ENCODE data around the gene MTUS2.

- TF ChIP-seq, protein P1, sequence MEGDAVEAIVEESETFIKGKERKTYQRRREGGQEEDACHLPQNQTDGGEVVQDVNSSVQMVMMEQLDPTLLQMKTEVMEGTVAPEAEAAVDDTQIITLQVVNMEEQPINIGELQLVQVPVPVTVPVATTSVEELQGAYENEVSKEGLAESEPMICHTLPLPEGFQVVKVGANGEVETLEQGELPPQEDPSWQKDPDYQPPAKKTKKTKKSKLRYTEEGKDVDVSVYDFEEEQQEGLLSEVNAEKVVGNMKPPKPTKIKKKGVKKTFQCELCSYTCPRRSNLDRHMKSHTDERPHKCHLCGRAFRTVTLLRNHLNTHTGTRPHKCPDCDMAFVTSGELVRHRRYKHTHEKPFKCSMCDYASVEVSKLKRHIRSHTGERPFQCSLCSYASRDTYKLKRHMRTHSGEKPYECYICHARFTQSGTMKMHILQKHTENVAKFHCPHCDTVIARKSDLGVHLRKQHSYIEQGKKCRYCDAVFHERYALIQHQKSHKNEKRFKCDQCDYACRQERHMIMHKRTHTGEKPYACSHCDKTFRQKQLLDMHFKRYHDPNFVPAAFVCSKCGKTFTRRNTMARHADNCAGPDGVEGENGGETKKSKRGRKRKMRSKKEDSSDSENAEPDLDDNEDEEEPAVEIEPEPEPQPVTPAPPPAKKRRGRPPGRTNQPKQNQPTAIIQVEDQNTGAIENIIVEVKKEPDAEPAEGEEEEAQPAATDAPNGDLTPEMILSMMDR (conservative IDR thresholded peaks at IDR 0.05 in 1 of 2, IDR thresholded peaks at IDR 0.05 in 1 of 2; ENCODE audit: low read depth in 1 of 2, low read length in 2 of 2): no peak
- no peak for TF ChIP-seq EZH2 (IDR thresholded peaks at IDR 0.05; ENCODE audit: low read length, missing control alignments)
Observed at GRCh38 chr13:29154390-29154789, 334.3 kb downstream of the MTUS2 start.
